A549 (cell line): ENCODE results near the gene HPCAL1. TPM values are rescaled to one million over a fixed set of nuclear protein-coding genes. Genes with fewer than 3 reads are reported as not detected.

Source experiments
- ATAC-seq, 2 experiments: fragments of 200-7000 bp in 1 of 2; fragments of >200 bp in 1 of 2; cut with Nextera tagmentation in 1 of 2; cut with Tn5 transposase in 1 of 2; 3 replicates each; pipeline versions ENCODE4 v1.8.0 to v1.9.1; 2018 to 2020; ENCODE audit warnings: mild to moderate bottlenecking in 1 of 2, moderate library complexity in 1 of 2
- CTCF ChIA-PET: fragments of 300-600 bp; sonication (Branson Sonifier 250); formaldehyde crosslinking; extraction: SDS; loops from one replicate; lab custom pipeline; 2021; ENCODE audit warnings: antibody characterized with exemption, inconsistent platforms; lab: Yijun Ruan, JAX
- POLR2A ChIA-PET: fragments of 350-600 bp; formaldehyde crosslinking; extraction: SDS; loops from one replicate; lab custom pipeline; 2021; ENCODE audit warnings: antibody characterized with exemption, inconsistent platforms; lab: Yijun Ruan, JAX
- DNase-seq, 2 experiments: peaks; one replicate each; pipeline versions ENCODE4 v3.0.0 to v3.0.0-alpha.2; 2011 to 2016; ENCODE audit warnings: low read depth in 1 of 2, low spot score in 1 of 2
- FAIRE-seq: peaks from 2 replicates; lab custom pipeline; 2011; peaks lifted over from hg19 to GRCh38; lab: Jason Lieb, UNC
- H3K27ac ChIP-seq, 2 experiments: fragments of >200 bp; sonication (Bioruptor Twin); formaldehyde crosslinking; 3 replicates each; pipeline ENCODE4 v1.5.1; 2016 to 2017
- H3K4me1 ChIP-seq: fragments of >200 bp; sonication (Bioruptor Twin); formaldehyde crosslinking; 3 replicates; pipeline ENCODE4 v1.6.1; 2016
- H3K4me2 ChIP-seq: fragments of >200 bp; sonication (Bioruptor Twin); formaldehyde crosslinking; 3 replicates; pipeline ENCODE4 v1.6.1; 2016
- H3K4me3 ChIP-seq: fragments of >200 bp; sonication (Bioruptor Twin); formaldehyde crosslinking; 3 replicates; pipeline ENCODE4 v1.5.1; 2016
- H3K9me3 ChIP-seq: fragments of >200 bp; sonication (Bioruptor Twin); formaldehyde crosslinking; 3 replicates; pipeline ENCODE4 v1.6.1; 2016
- CBX2 ChIP-seq: fragments of 200-600 bp; sonication (generic); IDR thresholded peaks from 2 replicates; pipeline ENCODE4 v1.6.1; 2016; ENCODE audit warnings: low read depth, mild to moderate bottlenecking, borderline replicate concordance
- CBX8 ChIP-seq: fragments of 200-600 bp; sonication (generic); IDR thresholded peaks from 2 replicates; pipeline ENCODE4 v1.6.1; 2016
- CHD2 ChIP-seq: fragments of 150-350 bp; IDR thresholded peaks from 2 replicates; pipeline ENCODE4 v1.6.1; 2014; ENCODE audit warnings: low read length; ENCODE audit not compliant: partially characterized antibody
- CHD4 ChIP-seq: fragments of 200-600 bp; sonication (generic); IDR thresholded peaks from 2 replicates; pipeline ENCODE4 v1.6.1; 2016; ENCODE audit warnings: antibody characterized with exemption, mild to moderate bottlenecking, borderline replicate concordance
- EHMT2 ChIP-seq: fragments of 200-600 bp; sonication (generic); IDR thresholded peaks from 2 replicates; pipeline ENCODE4 v1.6.1; 2016; ENCODE audit warnings: antibody characterized with exemption, low read depth, mild to moderate bottlenecking, moderate library complexity
- EP300 ChIP-seq, 2 experiments: fragments of >200 bp; sonication (Bioruptor Twin); formaldehyde crosslinking; IDR thresholded peaks; 2 replicates in 1 of 2; 3 replicates in 1 of 2; pipeline ENCODE4 v1.6.1; 2016 to 2017
- ESRRA ChIP-seq: fragments of 150-350 bp; IDR thresholded peaks from 2 replicates; pipeline ENCODE4 v1.6.1; 2014; ENCODE audit warnings: mild to moderate bottlenecking, low read length, borderline replicate concordance
- FOSB ChIP-seq: fragments of 250-450 bp; sonication (Bioruptor Pico); IDR thresholded peaks from 2 replicates; pipeline ENCODE4 v1.5.0; 2020; ENCODE audit warnings: mild to moderate bottlenecking, moderate library complexity
- FOXS1 ChIP-seq: fragments of 250-450 bp; sonication (Bioruptor Pico); IDR thresholded peaks from 2 replicates; pipeline ENCODE4 v1.5.0; 2020; ENCODE audit warnings: mild to moderate bottlenecking, moderate library complexity
- HDAC2 ChIP-seq: fragments of 200-600 bp; sonication (generic); IDR thresholded peaks from 2 replicates; pipeline ENCODE4 v1.6.1; 2016
- HOXB5 ChIP-seq: fragments of 250-450 bp; sonication (Bioruptor Pico); IDR thresholded peaks from 2 replicates; pipeline ENCODE4 v1.5.0; 2020; ENCODE audit warnings: mild to moderate bottlenecking, moderate library complexity
- JUN ChIP-seq, 2 experiments: fragments of >200 bp; sonication (Bioruptor Twin); formaldehyde crosslinking; IDR thresholded peaks; 2 replicates in 1 of 2; 3 replicates in 1 of 2; pipeline ENCODE4 v1.6.1; 2016 to 2017
- JUNB ChIP-seq: fragments of >200 bp; sonication (Bioruptor Twin); formaldehyde crosslinking; IDR thresholded peaks from 2 replicates; pipeline ENCODE4 v1.6.1; 2016
- KDM5A ChIP-seq: fragments of 200-600 bp; sonication (generic); IDR thresholded peaks from 2 replicates; pipeline ENCODE4 v1.6.1; 2016; ENCODE audit warnings: antibody characterized with exemption, mild to moderate bottlenecking
- NPAS2 ChIP-seq: fragments of 250-450 bp; sonication (Bioruptor Pico); IDR thresholded peaks from 2 replicates; pipeline ENCODE4 v1.8.0; 2022; ENCODE audit warnings: mild to moderate bottlenecking, moderate library complexity, borderline replicate concordance
- POLR2A ChIP-seq: IDR thresholded peaks from 2 replicates; pipeline ENCODE4 v1.6.1; 2012; ENCODE audit warnings: mild to moderate bottlenecking, low read length
- POLR2AphosphoS2 ChIP-seq: conservative IDR thresholded peaks from 2 replicates; pipeline ENCODE4 v1.6.1; 2012; ENCODE audit warnings: low read length, improper control_type of control experiment, inconsistent platforms
- RAD21 ChIP-seq, 2 experiments: fragments of >200 bp in 1 of 2; sonication (Bioruptor Twin) in 1 of 2; formaldehyde crosslinking in 1 of 2; IDR thresholded peaks in 1 of 2; conservative IDR thresholded peaks in 1 of 2; 2 replicates in 1 of 2; 3 replicates in 1 of 2; pipeline ENCODE4 v1.6.1; 2012 to 2018; ENCODE audit warnings: inconsistent platforms in 1 of 2
- RCOR1 ChIP-seq: fragments of 150-350 bp; IDR thresholded peaks from 2 replicates; pipeline ENCODE4 v1.6.1; 2014; ENCODE audit warnings: antibody characterized with exemption, low read length, low read depth
- RFX5 ChIP-seq: fragments of 450-650 bp; IDR thresholded peaks from 2 replicates; pipeline ENCODE4 v1.7.1; 2014; ENCODE audit warnings: antibody characterized with exemption, mild to moderate bottlenecking, moderate library complexity
- SMC3 ChIP-seq: fragments of >200 bp; sonication (Bioruptor Twin); formaldehyde crosslinking; IDR thresholded peaks from 3 replicates; pipeline ENCODE4 v1.6.1; 2018; ENCODE audit warnings: inconsistent platforms
- SREBF2 ChIP-seq: fragments of 450-650 bp; IDR thresholded peaks from 2 replicates; pipeline ENCODE4 v1.6.1; 2014; ENCODE audit warnings: mild to moderate bottlenecking, moderate library complexity
- ZC3H11A ChIP-seq: fragments of 450-650 bp; IDR thresholded peaks from 2 replicates; pipeline ENCODE4 v1.6.1; 2014; ENCODE audit warnings: antibody characterized with exemption, mild to moderate bottlenecking
- ZFP36 ChIP-seq: fragments of 450-650 bp; IDR thresholded peaks from 2 replicates; pipeline ENCODE4 v1.6.1; 2014; ENCODE audit warnings: borderline replicate concordance; ENCODE audit not compliant: partially characterized antibody
- ZNF302 ChIP-seq: fragments of 250-450 bp; sonication (Bioruptor Pico); IDR thresholded peaks from 2 replicates; pipeline ENCODE4 v1.9.0; 2021; ENCODE audit warnings: inconsistent platforms, mild to moderate bottlenecking, moderate library complexity
- ZSCAN20 ChIP-seq: fragments of 250-450 bp; sonication (Bioruptor Pico); IDR thresholded peaks from 2 replicates; pipeline ENCODE4 v1.8.0; 2022; ENCODE audit warnings: mild to moderate bottlenecking, moderate library complexity
- whole genome bisulfite sequencing: methylation state at CpG from one replicate; pipeline ENCODE4 v1.1.6; 2017; ENCODE audit errors: missing lambda C conversion rate; 5-methylcytosine and 5-hydroxymethylcytosine counted together
- polyA plus RNA-seq, 4 experiments: library from polyadenylated mRNA; depleted of rRNA in 3 of 4; stranded (reverse); fragments of >200 nt; fragmentation: RNase III in 1 of 4; extraction: RNeasy Plus Mini Kit Qiagen cat#74134 plus additional on column Dnase treatment in 1 of 4; gene quantifications; 2 replicates in 3 of 4; 3 replicates in 1 of 4; pipeline ENCODE4 v1.2.3, GENCODE V29; 2011 to 2017
- TF ChIP-seq, protein P1 (sequence below): IDR thresholded peaks from 2 replicates; pipeline ENCODE4 v1.6.1; 2012; ENCODE audit warnings: low read depth, borderline replicate concordance
- TF ChIP-seq, protein P2 (sequence below): fragments of 450-650 bp; IDR thresholded peaks from 2 replicates; pipeline ENCODE4 v1.6.1; 2014; ENCODE audit warnings: antibody characterized with exemption
- TF ChIP-seq, protein P3 (sequence below): fragments of 250-450 bp; sonication (Bioruptor Pico); IDR thresholded peaks from 2 replicates; pipeline ENCODE4 v1.5.0; 2021; ENCODE audit warnings: mild to moderate bottlenecking, moderate library complexity, borderline replicate concordance
- TF ChIP-seq, protein P4 (sequence below): fragments of >200 bp; sonication (Bioruptor Twin); formaldehyde crosslinking; IDR thresholded peaks from 2 replicates; pipeline ENCODE4 v1.6.1; 2016
- TF ChIP-seq, protein P5 (sequence below): IDR thresholded peaks from 2 replicates; pipeline ENCODE4 v1.6.1; 2012

The HPCAL1 gene
- polyA plus RNA-seq, 2 of the 4 experiments (the other 2 are of a cell fraction): 44.4 to 66.4 TPM

DNA sequence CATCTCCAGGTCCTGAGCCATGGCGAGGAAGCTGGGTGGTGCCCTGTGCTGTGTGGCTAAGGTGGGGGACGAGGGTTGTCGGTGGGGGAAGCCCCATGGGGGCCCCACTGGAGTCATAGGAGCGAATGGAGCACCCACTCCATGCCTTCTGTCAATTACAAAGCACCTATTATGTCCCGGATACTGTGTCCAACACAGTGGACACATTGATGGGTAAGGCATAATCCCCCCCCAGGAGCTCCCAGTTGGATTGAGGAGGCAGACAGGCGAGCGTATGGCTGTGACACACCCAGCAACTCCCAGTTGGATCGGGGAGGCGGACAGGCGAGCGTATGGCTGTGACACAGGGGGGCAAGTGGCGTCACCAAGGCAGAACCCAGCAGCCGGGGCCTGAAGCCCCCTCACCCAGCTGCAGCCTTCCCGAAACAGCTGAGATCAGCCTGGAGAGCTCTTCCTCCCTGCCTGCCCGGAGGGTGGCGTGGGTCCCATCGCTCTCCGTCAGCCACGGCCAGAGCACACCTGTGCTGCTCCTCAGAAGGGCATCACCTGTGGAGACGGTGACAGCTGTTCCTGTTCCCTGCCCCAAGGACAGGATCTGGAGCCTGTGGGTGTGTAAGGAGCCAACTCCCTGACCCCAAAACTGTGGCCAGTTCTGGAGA lies 69.6 kb downstream of the HPCAL1 start:
- no peak for DNase-seq
- POLR2A ChIA-PET: no interaction called here
- 96% methylated on average over 19 of the region's 20 CpGs for WGBS
- no peak for FAIRE-seq
- H3K4me2 ChIP-seq: no peak overlapping the region
- H3K27ac ChIP-seq: no peak overlapping the region; a peak in 1 of 6 replicates
- TF ChIP-seq EP300 (IDR thresholded peaks at IDR 0.05) (no peak), ESRRA (no peak), RFX5 (no peak), SMC3 (no peak), RAD21 (conservative IDR thresholded peaks at IDR 0.05 in 1 of 2, IDR thresholded peaks at IDR 0.05 in 1 of 2) (no peak), SREBF2 (no peak), CBX2 (no peak), JUNB (no peak), JUN (IDR thresholded peaks at IDR 0.05) (no peak), ZNF302 (CRISPR knock-in tag) (no peak), POLR2AphosphoS2 (no peak), ZC3H11A (no peak), KDM5A (no peak), EHMT2 (no peak), FOSB (CRISPR knock-in tag) (no peak), ZSCAN20 (CRISPR knock-in tag) (no peak)
- TF ChIP-seq, protein P1, sequence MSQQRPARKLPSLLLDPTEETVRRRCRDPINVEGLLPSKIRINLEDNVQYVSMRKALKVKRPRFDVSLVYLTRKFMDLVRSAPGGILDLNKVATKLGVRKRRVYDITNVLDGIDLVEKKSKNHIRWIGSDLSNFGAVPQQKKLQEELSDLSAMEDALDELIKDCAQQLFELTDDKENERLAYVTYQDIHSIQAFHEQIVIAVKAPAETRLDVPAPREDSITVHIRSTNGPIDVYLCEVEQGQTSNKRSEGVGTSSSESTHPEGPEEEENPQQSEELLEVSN: no peak
- TF ChIP-seq, protein P2, sequence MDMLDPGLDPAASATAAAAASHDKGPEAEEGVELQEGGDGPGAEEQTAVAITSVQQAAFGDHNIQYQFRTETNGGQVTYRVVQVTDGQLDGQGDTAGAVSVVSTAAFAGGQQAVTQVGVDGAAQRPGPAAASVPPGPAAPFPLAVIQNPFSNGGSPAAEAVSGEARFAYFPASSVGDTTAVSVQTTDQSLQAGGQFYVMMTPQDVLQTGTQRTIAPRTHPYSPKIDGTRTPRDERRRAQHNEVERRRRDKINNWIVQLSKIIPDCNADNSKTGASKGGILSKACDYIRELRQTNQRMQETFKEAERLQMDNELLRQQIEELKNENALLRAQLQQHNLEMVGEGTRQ: no peak
- TF ChIP-seq, protein P3, sequence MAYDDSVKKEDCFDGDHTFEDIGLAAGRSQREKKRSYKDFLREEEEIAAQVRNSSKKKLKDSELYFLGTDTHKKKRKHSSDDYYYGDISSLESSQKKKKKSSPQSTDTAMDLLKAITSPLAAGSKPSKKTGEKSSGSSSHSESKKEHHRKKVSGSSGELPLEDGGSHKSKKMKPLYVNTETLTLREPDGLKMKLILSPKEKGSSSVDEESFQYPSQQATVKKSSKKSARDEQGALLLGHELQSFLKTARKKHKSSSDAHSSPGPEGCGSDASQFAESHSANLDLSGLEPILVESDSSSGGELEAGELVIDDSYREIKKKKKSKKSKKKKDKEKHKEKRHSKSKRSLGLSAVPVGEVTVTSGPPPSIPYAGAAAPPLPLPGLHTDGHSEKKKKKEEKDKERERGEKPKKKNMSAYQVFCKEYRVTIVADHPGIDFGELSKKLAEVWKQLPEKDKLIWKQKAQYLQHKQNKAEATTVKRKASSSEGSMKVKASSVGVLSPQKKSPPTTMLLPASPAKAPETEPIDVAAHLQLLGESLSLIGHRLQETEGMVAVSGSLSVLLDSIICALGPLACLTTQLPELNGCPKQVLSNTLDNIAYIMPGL: no peak
- H3K9me3 ChIP-seq: no peaks in the 10 kb centered on the region
- no peak for ATAC-seq
- H3K4me1 ChIP-seq: no peaks in the 10 kb centered on the region; the same call in 2 of the 3 replicates
- CTCF ChIA-PET: interaction anchor here (0.7 to 1.2 kb wide), 3 partner anchors 22 to 63 kb away, joined by 3 to 6 read pairs (median 4); no protein-coding TSS in a partner anchor
- H3K4me3 ChIP-seq: no peak overlapping the region

DNA sequence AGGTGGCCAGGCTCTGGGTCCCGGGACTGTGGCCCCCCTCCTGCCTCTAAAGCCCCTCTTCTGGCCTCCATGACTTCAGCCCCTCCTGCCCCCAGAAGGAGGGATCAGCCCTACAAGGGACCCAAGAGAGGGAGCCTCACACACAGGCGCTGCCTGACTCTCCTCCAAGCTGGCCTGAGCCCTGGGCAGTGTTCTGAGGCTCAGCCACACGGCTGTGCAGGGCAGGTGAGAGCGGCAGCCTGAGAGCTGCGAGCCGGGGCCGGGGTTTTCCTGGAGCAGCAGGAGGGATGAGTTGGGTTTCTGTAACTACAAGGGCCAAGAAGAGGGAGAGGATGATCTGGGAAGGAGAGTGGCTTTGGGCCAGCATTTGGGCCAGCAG lies 70.1 kb downstream of the HPCAL1 start:
- Histone ChIP-seq H3K4me1 (no peaks in the 10 kb centered on the region; the same call in 2 of the 3 replicates), H3K4me3 (no peak overlapping the region), H3K27ac (no peak overlapping the region; a peak in 1 of 6 replicates), H3K4me2 (no peak overlapping the region), H3K9me3 (no peaks in the 10 kb centered on the region)
- WGBS: 91% methylated on average over 6 of the region's 7 CpGs
- no peak for DNase-seq
- TF ChIP-seq ZFP36 (no peak), HDAC2 (no peak), JUN (IDR thresholded peaks at IDR 0.05) (no peak), NPAS2 (no peak), RCOR1 (no peak), CHD4 (no peak), ZC3H11A (no peak), FOXS1 (CRISPR knock-in tag) (no peak), JUNB (no peak), CBX8 (no peak), CHD2 (no peak), POLR2A (no peak), HOXB5 (no peak)
- TF ChIP-seq, protein P4, sequence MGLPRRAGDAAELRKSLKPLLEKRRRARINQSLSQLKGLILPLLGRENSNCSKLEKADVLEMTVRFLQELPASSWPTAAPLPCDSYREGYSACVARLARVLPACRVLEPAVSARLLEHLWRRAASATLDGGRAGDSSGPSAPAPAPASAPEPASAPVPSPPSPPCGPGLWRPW: no peak
- TF ChIP-seq, protein P5, sequence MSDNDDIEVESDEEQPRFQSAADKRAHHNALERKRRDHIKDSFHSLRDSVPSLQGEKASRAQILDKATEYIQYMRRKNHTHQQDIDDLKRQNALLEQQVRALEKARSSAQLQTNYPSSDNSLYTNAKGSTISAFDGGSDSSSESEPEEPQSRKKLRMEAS: no peak
- no peak for FAIRE-seq
- CTCF ChIA-PET: interaction anchor here (0.7 to 3.2 kb wide), 3 partner anchors 21 to 62 kb away, joined by 3 to 17 read pairs (median 4); no protein-coding TSS in a partner anchor
- ATAC-seq: 0 out of 6 replicates have a peak, but pooled peaks of 1 of the 2 experiments have one; percentile 11
- POLR2A ChIA-PET: no interaction called here
